H1 (cell line): ENCODE results near the gene TNRC6C.

Experiments
- MAFK ChIP-seq: IDR thresholded peaks from 2 replicates; pipeline ENCODE4 v1.6.1; 2012; ENCODE audit warnings: low read depth, mild to moderate bottlenecking, improper control_type of control experiment, low read length
- POLR2A ChIP-seq, 2 experiments: IDR thresholded peaks; 1 replicate in 1 of 2; 2 replicates in 1 of 2; pipeline ENCODE4 v1.6.1; 2011; ENCODE audit warnings: low read depth in 2 of 2, low read length in 2 of 2, mild to moderate bottlenecking in 2 of 2; ENCODE audit errors: control extremely low read depth in 1 of 2
- TBP ChIP-seq: IDR thresholded peaks from 2 replicates; pipeline ENCODE4 v1.6.1; 2011; ENCODE audit warnings: low read depth, low read length, improper control_type of control experiment

DNA sequence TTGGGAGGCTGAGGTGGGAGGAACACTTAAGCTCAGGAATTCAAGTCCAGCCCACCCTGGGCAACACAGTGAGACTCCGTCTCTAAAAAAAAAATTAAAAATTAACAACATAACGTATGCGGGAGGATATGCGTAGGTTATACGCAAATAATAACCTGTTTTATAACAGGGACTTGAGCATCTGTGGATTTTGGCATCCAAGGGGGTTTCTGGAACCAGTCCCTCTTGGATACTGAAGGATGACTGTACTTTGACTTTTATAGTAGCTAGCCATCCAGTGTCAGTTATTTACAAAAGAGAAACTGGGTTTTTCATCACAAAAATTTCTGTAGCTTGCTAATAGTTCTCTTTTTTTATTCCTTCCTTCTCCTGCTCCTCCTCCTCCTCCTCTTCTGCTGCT, 64.5 kb downstream of the TNRC6C start:
- TF ChIP-seq POLR2A (IDR thresholded peaks at IDR 0.05; ENCODE audit: control extremely low read depth in 1 of 2, low read depth in 2 of 2, low read length in 2 of 2) (no peak), MAFK (no peak), TBP (no peak)
